GM12873 (cell line): ENCODE measurements around the gene CYP27B1.

Experiments
- CTCF ChIP-seq: IDR thresholded peaks from 2 replicates; pipeline ENCODE4 v1.5.1; 2012; ENCODE audit warnings: low read depth, mild to moderate bottlenecking, moderate library complexity, low read length, control low read depth; ENCODE audit not compliant: insufficient read depth; ENCODE audit errors: missing control alignments

The CYP27B1 gene

GRCh38 chr12:57802607-57803006 is 35.7 kb upstream of the CYP27B1 start:
- no peak for TF ChIP-seq CTCF

GRCh38 chr12:57800965-57801364 is 34.1 kb upstream of the CYP27B1 start:
- TF ChIP-seq CTCF: no peak

GRCh38 chr12:57797933-57798332 is 31.1 kb upstream of the CYP27B1 start:
- no peak for TF ChIP-seq CTCF

GRCh38 chr12:57796996-57797395 is 30.1 kb upstream of the CYP27B1 start:
- TF ChIP-seq CTCF: no peak

GRCh38 chr12:57795354-57795753 is 28.5 kb upstream of the CYP27B1 start:
- no peak for TF ChIP-seq CTCF

- no peak for TF ChIP-seq CTCF
Observed at GRCh38 chr12:57793920-57794319, 27.0 kb upstream of the CYP27B1 start.

- no peak for TF ChIP-seq CTCF
Observed at GRCh38 chr12:57783861-57784260, 17.0 kb upstream of the CYP27B1 start.

GRCh38 chr12:57783466-57783801 is 16.6 kb upstream of the CYP27B1 start:
- no peak for TF ChIP-seq CTCF
